Effector CD4-positive, alpha-beta T cell (primary cell): Measurements from ENCODE around the gene SORCS3.
"Not testable (repeated sequence)": the region's sequence is repeated elsewhere in the genome, so short reads cannot be mapped to it uniquely, and the experiment has no call there.

Experiments used
- DNase-seq: peaks from one replicate; pipeline ENCODE4 v3.0.0-alpha.2; 2020

The SORCS3 gene

DNA sequence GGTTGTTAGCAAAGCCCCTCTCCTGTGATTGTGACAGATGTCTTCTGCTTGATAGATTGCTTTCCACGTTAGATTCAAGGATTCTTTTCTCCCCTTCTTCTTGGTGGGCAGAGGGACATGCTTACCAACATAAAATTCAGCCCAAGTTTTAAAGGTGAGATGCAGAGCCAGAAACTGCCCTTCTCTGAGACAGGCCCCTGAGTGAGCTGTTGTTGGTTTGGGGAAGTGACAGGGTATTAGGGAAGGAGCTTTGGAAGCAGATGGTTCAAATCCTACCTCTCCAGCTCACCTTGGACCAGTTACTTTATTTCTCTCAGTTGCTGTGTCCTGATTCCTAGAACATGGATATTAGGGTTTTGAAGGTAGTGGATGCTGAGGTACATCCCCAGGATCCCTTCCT, 53.0 kb downstream of the SORCS3 start:
- DNase-seq: no peak

- DNase-seq: not testable (repeated sequence)
Observed at GRCh38 chr10:104703262-104703661, 62.2 kb downstream of the SORCS3 start.

DNA sequence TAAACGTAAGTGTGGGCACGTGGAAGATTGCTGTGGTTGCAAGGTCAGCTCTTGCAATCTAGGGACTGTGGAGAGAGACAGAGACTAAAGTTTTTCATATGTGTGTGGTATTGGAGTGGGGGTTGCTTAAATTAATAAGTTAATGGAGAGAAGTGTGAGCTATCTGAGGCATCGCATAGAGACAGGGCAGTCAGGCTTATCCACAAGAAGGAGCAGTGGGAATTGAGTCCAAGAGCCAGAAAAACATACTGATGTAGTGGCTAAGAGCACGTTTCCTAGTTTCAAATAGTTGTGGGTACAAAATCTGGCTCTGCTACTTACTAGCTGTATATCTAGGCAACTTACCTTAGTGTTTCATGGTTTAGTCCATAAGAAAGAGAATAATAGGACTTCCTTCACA, 65.8 kb downstream of the SORCS3 start:
- no peak for DNase-seq

DNA sequence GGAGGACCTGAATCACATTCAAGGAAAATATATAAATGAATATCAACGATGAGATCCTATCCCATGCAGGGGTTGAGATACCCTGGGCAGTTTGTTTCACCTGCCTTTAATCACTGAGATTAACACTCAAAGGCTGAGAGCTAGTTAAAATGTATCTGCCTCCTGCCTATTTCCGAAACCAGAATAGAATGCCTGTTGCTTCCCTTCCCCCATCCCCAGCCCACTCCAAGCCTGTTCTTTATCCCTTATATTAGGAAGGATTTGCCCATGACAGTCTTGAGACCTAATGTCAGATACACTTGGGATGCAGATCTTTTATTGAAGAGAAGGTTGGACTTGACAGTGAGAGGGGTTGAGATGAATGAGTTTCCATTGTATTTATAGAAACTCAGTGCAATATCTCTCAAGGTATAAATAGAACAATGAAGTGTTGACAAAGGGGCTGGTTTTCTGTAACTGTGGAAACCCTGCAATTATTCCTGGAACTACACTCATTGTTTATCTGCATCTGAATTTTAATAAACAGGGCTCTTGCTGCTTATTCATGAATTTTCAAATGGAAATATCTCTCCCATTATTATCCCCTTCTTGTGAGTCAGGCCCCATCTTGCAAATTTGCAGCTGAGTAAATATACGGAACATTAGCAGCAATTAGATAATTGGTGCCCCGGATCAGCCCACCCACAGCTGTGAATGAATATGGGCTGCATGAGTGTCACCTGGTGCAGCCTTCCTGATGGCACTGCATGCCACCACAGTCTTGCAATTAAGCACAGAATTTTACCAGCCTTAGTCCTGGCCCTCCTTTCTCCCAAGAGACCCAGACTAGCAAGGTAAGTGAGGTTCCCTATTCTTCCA, 66.7 kb downstream of the SORCS3 start:
- no peak for DNase-seq

DNA sequence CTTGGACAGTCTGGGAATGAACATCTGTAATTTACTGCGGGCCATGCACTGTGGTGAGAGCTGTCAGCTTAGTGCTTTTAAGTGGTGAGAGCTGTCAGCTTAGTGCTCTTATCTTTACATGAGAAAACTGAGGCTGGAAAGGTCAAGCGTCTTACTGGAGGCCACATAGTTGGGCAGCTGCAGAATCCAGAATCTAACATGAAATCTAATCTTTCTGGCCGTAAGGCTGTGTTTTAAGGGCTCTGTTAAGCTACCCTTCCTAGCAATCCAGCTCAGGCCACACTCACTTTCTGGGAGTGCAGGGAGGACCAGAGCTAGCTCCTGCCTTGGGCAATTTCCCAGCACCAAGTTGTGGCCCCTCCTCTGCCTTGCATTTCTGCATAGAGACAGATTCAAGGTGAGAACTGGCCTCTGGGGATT, 70.2 kb downstream of the SORCS3 start:
- no peak for DNase-seq

DNA sequence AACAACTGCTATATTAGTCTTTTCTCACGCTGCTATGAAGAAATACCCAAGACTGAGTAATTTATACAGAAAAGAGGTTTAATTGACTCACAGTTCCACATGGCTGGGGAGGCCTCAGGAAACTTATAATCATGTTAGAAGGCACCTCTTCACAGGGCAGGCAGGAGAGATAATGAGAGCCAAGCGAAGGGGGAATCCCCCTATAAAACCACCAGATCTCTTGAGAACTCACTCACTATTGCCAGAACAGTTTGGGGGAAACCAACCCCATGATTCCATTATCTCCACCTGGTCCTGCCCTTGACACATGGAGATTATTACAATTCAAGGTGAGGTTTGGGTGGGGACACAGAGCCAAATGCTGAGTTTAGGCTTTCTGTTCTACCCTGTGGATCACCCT, 89.5 kb downstream of the SORCS3 start:
- not testable (repeated sequence) for DNase-seq

DNA sequence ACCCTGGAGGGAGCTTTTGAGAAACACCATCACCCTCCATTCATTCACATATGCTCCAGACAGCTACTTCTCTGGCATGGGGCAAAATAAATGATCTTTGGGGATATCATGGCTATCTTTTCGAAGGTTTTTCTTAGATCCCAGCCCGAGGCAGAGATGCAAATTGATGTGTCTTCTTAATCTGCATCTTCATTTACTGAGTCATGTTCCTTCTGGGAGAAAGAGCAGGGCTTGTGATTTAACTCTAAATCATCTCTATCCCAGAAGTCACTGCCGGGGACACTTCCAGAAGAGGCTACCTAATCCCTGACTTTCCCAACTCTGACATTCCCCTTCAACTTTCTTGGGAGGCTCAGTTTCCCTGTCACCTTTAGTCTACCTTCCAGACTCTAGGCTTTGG, 90.1 kb downstream of the SORCS3 start:
- no peak for DNase-seq

GRCh38 chr10:104732222-104732621, 91.1 kb downstream of the SORCS3 start:
- DNase-seq: no peak

DNA sequence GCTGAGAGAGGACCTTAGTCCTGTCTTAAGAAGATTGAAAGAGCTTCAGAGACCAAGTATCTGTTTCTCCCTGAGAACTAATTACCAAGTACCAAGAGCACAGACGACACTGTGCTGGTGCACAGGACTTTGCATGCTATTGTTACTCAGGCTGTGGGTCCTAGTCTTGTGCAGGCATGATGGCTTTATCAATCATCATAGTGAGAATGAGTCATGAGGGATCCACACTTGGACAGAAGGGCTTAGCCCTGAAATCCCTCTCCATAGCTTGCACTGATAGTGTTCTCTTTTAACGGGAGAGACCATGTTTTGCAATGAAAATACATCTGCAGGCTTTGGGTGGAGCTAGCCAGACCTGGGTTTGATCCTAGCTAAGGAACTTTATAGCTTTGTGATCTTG, 93.3 kb downstream of the SORCS3 start:
- DNase-seq: no peak

DNA sequence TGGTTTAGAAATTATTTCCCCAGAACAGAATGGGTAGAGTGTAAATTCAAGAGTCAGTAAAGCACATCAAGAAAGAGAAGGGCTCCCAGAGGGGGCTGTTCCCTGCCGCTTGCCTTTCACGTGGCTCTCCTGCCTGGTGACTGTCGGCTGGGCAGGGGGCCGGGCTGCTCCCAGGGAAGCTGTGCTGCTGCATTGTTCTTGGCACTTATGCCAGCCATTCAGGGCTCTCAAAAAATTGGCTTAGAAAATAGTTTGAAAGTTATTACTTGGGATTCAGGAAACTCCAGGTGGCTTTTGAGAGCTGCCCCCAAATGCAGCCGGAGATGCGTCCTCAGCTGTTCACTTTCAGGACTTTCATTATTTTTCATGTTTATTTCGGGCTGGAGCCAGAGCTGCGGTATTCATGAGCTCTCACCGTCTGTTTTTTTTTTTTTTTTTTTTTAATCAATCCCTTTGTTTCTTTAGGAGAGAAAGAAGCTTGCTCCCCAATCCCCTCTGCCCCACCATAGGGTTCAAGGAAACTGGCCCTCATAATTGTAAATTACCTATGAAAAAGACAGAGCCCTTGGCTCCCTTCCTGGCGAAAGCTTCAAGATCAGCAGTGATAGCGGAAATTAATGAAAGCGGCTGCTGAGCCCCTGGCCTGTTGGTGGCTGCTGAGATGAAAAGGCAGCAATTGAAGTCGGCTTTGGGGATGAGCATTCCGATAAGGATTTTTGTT, 94.1 kb downstream of the SORCS3 start:
- DNase-seq: no peak

- no peak for DNase-seq
Observed at GRCh38 chr10:104735757-104736391, 94.8 kb downstream of the SORCS3 start.

- no peak for DNase-seq
Observed at GRCh38 chr10:104741127-104741526, 100.0 kb downstream of the SORCS3 start.

GRCh38 chr10:104744052-104744451, 103.0 kb downstream of the SORCS3 start:
- no peak for DNase-seq

DNA sequence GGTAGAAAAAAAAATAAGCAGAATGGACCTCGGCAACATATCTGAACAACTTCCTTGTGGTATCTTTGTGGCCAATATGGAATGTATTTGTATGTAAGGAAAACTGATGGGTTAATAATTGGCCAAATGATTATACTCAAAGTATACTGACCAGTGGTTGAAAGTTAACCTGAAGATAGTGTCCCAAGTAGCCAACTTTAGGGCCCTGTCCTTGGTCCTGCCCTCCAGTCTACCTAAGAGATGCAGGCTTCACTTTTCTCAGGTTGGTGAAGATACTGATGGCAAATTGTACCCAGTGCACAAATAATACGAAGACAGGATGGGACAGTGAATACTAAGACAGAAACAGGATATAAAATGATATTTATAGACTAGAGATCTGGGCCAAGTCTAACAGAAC, 109.2 kb downstream of the SORCS3 start:
- DNase-seq: no peak

GRCh38 chr10:104762793-104763192, 121.7 kb downstream of the SORCS3 start:
- DNase-seq: no peak

GRCh38 chr10:104766341-104766740, 125.3 kb downstream of the SORCS3 start:
- DNase-seq: no peak

DNA sequence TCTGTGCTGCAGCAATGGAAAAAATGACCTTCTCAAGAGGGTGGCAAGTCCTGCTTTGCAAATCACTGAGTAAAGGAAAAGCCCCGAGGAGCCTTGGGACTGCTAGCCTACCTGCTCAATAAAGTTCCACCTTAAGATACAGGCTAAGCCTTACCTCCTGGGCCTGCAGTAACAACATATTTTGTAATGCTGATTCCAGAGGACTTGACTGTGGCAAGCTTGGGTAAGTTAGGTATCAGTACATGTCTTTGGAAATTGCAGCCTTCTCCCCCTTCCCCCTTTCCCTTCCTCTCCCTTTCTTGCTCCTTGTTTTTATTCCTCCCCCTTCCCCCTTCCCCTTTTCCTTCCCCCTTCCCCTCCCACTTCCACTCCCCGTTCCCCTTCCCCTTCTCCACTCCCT, 126.2 kb downstream of the SORCS3 start:
- no peak for DNase-seq

GRCh38 chr10:104767745-104768144, 126.7 kb downstream of the SORCS3 start:
- no peak for DNase-seq

- no peak for DNase-seq
Observed at GRCh38 chr10:104773105-104773504, 132.0 kb downstream of the SORCS3 start.

- DNase-seq: no peak
Observed at GRCh38 chr10:104774234-104774633, 133.1 kb downstream of the SORCS3 start.

DNA sequence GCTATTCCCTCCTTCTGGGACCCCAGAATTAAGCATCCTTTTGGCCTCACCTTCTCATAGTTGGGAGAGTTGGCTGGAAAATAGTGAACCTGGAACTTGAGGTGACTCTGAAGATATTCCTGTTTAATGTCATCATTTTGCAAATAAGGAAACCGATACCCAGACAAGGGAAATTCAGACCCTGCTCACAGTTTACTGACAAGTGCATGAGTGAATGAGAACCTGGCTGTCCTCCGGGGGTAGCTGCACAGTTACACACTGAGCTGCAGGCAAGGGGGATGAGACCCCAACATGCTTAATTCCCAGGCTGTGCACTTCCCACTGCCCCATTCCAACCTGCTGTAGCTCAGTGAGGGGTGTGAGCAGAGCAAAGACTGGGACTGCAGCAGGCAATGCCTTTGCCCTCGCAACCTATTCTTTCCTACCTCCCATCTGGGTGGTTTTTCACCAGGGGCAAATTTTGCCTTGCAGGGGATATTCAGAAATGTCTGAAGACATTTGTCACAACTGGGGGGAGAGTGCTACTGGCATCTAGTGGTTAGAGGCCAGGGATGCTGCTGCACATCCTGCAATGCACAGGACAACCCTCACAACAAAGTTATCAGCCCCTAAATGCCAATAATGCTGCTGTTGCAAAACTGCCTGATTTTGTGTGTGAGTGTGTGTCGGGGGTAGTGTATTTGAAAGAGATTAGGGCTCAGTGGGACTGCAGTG, 136.2 kb downstream of the SORCS3 start:
- DNase-seq: no peak

- DNase-seq: no peak
Observed at GRCh38 chr10:104778371-104778770, 137.3 kb downstream of the SORCS3 start.

- no peak for DNase-seq
Observed at GRCh38 chr10:104779701-104780100, 138.6 kb downstream of the SORCS3 start.
